ENCODE measurements around the gene PHKA2. TPM values are rescaled to one million over a fixed set of nuclear protein-coding genes. Genes with fewer than 3 reads are reported as not detected.

PHKA2 gene, protein sequence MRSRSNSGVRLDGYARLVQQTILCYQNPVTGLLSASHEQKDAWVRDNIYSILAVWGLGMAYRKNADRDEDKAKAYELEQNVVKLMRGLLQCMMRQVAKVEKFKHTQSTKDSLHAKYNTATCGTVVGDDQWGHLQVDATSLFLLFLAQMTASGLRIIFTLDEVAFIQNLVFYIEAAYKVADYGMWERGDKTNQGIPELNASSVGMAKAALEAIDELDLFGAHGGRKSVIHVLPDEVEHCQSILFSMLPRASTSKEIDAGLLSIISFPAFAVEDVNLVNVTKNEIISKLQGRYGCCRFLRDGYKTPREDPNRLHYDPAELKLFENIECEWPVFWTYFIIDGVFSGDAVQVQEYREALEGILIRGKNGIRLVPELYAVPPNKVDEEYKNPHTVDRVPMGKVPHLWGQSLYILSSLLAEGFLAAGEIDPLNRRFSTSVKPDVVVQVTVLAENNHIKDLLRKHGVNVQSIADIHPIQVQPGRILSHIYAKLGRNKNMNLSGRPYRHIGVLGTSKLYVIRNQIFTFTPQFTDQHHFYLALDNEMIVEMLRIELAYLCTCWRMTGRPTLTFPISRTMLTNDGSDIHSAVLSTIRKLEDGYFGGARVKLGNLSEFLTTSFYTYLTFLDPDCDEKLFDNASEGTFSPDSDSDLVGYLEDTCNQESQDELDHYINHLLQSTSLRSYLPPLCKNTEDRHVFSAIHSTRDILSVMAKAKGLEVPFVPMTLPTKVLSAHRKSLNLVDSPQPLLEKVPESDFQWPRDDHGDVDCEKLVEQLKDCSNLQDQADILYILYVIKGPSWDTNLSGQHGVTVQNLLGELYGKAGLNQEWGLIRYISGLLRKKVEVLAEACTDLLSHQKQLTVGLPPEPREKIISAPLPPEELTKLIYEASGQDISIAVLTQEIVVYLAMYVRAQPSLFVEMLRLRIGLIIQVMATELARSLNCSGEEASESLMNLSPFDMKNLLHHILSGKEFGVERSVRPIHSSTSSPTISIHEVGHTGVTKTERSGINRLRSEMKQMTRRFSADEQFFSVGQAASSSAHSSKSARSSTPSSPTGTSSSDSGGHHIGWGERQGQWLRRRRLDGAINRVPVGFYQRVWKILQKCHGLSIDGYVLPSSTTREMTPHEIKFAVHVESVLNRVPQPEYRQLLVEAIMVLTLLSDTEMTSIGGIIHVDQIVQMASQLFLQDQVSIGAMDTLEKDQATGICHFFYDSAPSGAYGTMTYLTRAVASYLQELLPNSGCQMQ
- 10 to 100 TPM; 29.3 to 55.8 TPM for total RNA-seq

DNA sequence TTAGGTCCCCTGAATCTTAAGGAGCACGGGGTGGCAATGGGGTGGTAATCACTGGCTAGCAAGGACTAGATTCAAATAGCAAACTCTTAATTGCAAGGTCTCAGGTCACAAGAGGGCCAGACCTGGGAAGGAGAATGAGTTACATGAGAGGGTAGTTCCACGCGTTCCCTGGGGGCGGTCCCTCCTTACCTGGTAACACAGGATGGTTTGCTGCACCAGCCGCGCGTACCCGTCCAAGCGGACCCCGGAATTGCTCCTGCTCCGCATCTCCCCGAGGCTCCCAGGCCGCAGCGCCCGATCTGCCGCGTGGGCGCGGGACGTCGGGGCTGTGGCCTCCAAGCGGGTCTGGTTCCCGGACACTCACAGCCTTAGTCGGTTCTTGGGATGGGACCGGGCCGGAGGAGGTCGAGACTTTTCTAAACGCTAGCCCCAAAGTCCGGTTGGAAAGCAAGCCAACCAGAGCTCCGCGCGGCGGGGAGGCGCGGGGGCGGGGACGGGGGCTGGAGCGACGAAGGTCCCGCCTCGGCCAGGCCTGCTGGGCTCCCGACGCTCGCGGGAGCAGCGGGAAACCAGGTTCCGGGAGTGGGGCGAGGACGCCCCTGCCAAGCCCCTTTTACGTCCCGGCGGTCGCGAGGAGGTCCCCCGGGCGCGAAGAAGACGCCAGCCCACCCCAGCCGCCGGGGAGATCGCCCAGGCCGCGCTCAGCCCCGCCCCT, at the start of gene PHKA2:
PHKA2 (minus strand) TSS at position 449 of the 715 bp plus-strand sequence; CDS start at position 267, 182 bp downstream.
- peak within 1 kb of the TSS; percentile 56 to 57 for H3K4me3 ChIP-seq
- intact Hi-C loops (cut with DNase I): loop anchor here (10.0 kb wide), 1 partner anchor 361 kb away; the partner anchor contains the start of gene PDHA1
- H3K27me3 ChIP-seq (replicated peaks; ENCODE audit: insufficient read depth): no peaks in the 10 kb centered on the region
- peak; percentile 14 for DNase-seq (ENCODE audit: low spot score)
- 2% methylated on average over 10 of the region's 64 CpGs for WGBS
- no peaks in the 10 kb centered on the region for H3K36me3 ChIP-seq
- no peaks in the 10 kb centered on the region for H3K9me3 ChIP-seq
- peak within 1 kb of the TSS; percentile 85 to 89 for H3K27ac ChIP-seq
- H3K4me1 ChIP-seq (replicated peaks): no peaks in the 10 kb centered on the region
- TF ChIP-seq POLR2AphosphoS5 (IDR thresholded peaks at IDR 0.05): no peak
- TF ChIP-seq, protein P1, sequence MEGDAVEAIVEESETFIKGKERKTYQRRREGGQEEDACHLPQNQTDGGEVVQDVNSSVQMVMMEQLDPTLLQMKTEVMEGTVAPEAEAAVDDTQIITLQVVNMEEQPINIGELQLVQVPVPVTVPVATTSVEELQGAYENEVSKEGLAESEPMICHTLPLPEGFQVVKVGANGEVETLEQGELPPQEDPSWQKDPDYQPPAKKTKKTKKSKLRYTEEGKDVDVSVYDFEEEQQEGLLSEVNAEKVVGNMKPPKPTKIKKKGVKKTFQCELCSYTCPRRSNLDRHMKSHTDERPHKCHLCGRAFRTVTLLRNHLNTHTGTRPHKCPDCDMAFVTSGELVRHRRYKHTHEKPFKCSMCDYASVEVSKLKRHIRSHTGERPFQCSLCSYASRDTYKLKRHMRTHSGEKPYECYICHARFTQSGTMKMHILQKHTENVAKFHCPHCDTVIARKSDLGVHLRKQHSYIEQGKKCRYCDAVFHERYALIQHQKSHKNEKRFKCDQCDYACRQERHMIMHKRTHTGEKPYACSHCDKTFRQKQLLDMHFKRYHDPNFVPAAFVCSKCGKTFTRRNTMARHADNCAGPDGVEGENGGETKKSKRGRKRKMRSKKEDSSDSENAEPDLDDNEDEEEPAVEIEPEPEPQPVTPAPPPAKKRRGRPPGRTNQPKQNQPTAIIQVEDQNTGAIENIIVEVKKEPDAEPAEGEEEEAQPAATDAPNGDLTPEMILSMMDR (IDR thresholded peaks at IDR 0.05): no peak
- no peak for TF ChIP-seq POLR2A (IDR thresholded peaks at IDR 0.05)

DNA sequence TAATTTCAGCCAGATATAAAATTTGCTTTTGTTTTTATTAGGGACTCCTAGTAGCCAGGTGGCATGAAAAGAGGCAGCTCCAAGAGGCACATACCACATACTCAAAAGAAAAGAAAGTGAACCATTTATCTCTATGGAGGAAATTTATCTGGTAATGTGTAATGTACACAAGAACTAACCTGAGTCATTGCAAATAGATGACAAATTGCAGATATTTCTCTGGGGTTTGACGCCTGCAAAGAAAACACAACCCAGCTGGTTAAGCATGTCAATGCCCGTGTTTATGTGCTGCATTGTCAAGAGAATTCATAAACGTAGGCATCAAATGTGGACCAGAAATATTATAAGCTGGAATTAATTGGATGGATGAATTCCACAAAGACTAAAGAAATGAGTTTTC, 46.9 kb upstream of the PHKA2 start:
- 60% methylated on average over 3 of the region's 3 CpGs for WGBS
- no peak overlapping the region for H3K4me3 ChIP-seq

DNA sequence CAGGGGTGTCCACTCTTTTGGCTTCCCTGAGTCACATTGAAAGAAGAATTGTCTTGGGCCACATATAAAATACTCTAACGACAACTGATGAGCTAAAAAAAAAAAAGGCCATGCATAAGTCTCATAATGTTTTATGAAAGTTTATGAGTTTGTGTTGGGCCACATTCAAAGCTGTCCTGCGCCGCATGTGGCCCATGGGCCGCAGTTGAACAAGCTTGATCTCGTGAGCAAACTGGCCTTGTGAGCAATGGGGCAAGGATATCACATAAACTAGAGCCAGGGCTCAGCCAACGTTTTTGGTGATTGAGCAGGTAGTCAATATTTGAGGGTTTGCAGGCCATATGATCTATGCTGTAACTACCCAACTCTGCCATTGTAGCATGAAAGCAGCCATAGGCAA, 44.6 kb upstream of the PHKA2 start:
- H3K9me3 ChIP-seq: no peaks in the 10 kb centered on the region
- no peak overlapping the region for H3K4me3 ChIP-seq
- no peaks in the 10 kb centered on the region for H3K4me1 ChIP-seq (replicated peaks)
- 64% methylated on average over 6 of the region's 6 CpGs for WGBS
- no peak overlapping the region for H3K27ac ChIP-seq
- no peaks in the 10 kb centered on the region for H3K36me3 ChIP-seq
- intact Hi-C loops (cut with DNase I): no loop called here
- TF ChIP-seq POLR2AphosphoS5 (IDR thresholded peaks at IDR 0.05): peak; percentile 59
- TF ChIP-seq, protein P1 (IDR thresholded peaks at IDR 0.05): no peak
- peak; percentile 28 for DNase-seq (ENCODE audit: low spot score)
- no peaks in the 10 kb centered on the region for H3K27me3 ChIP-seq (replicated peaks; ENCODE audit: insufficient read depth)

More for the DNA sequence above, 46.9 kb upstream of the PHKA2 start:
- H3K27me3 ChIP-seq (replicated peaks; ENCODE audit: insufficient read depth): no peaks in the 10 kb centered on the region
- DNase-seq (ENCODE audit: low spot score): no peak
- H3K9me3 ChIP-seq: no peaks in the 10 kb centered on the region
- intact Hi-C loops (cut with DNase I): no loop called here
- H3K36me3 ChIP-seq: no peaks in the 10 kb centered on the region
- no peaks in the 10 kb centered on the region for H3K4me1 ChIP-seq (replicated peaks)
- TF ChIP-seq, protein P1 (IDR thresholded peaks at IDR 0.05): no peak
- TF ChIP-seq POLR2AphosphoS5 (IDR thresholded peaks at IDR 0.05) (no peak), POLR2A (IDR thresholded peaks at IDR 0.05) (no peak)
- H3K27ac ChIP-seq: no peak overlapping the region

DNA sequence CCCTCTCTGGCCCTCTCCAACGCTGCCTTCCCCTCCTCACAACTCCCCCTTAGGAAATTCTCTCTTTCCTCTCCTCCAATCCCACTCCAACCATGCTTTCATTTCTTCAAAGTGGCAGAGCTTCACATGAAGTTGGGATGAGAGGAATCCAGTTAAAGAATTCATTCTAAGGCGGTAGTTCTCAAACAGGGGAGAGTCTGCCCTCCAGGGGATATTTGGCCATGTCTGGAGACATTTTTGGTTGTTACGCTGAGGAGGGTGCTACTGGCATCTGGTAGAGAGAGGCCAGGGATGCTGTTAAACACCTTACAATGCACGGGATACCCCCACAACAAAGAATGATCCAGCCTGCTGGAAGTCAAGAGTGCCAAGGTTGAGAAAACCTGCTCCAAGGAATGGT, 40.5 kb upstream of the PHKA2 start:
- intact Hi-C loops (cut with DNase I): no loop called here
- H3K9me3 ChIP-seq: no peaks in the 10 kb centered on the region
- H3K27me3 ChIP-seq (replicated peaks; ENCODE audit: insufficient read depth): no peaks in the 10 kb centered on the region
- H3K4me1 ChIP-seq (replicated peaks): no peaks in the 10 kb centered on the region
- 93% methylated on average over 4 of the region's 4 CpGs for WGBS
- H3K4me3 ChIP-seq: no peak overlapping the region
- TF ChIP-seq, protein P1 (IDR thresholded peaks at IDR 0.05): no peak
- no peak for TF ChIP-seq POLR2A (IDR thresholded peaks at IDR 0.05)
- no peak for DNase-seq (ENCODE audit: low spot score)
- H3K27ac ChIP-seq: no peak overlapping the region
- no peaks in the 10 kb centered on the region for H3K36me3 ChIP-seq
